IPS DF 6.9 (cell line): ENCODE results near the gene COPB2.
"Not testable (repeated sequence)": the region's sequence is repeated elsewhere in the genome, so short reads cannot be mapped to it uniquely, and the experiment has no call there.

ENCODE experiments used
- DNase-seq: peaks from one replicate; pipeline ENCODE4 v3.0.0-alpha.2; 2013; ENCODE audit warnings: low read depth, low spot score
- H3K27ac ChIP-seq: one replicate; pipeline ENCODE4 v1.5.1; 2013; ENCODE audit warnings: low read length, control low read depth
- H3K27me3 ChIP-seq: 2 replicates; pipeline ENCODE4 v1.6.1; 2013; ENCODE audit warnings: mild to moderate bottlenecking, low read length; ENCODE audit not compliant: control insufficient read depth, insufficient read depth
- H3K36me3 ChIP-seq: 2 replicates; pipeline ENCODE4 v1.6.1; 2013; ENCODE audit warnings: low read length; ENCODE audit not compliant: control insufficient read depth, insufficient read depth
- H3K4me1 ChIP-seq: 2 replicates; pipeline ENCODE4 v1.6.1; 2013; ENCODE audit warnings: low read length; ENCODE audit not compliant: control insufficient read depth, insufficient read depth
- H3K4me3 ChIP-seq: 2 replicates; pipeline ENCODE4 v1.5.1; 2013; ENCODE audit warnings: mild to moderate bottlenecking, low read length
- H3K9me3 ChIP-seq: 2 replicates; pipeline ENCODE4 v1.6.1; 2013; ENCODE audit warnings: low read length, inconsistent platforms; ENCODE audit not compliant: control insufficient read depth, insufficient read depth
- WGBS: extraction: QIAGEN DNeasy Blood & Tissue Kit; methylation state at CpG from one replicate; pipeline ENCODE4 v1.1.7; 2013; ENCODE audit warnings: mixed read lengths, missing lambda C conversion rate; ENCODE audit not compliant: insufficient read length, insufficient coverage; 5-methylcytosine and 5-hydroxymethylcytosine counted together

The COPB2 gene

GRCh38 chr3:139353920-139354556, 35.4 kb downstream of the COPB2 start:
- peaks cover 24% of the 10 kb centered on the region for H3K36me3 ChIP-seq
- no peak overlapping the region for H3K27ac ChIP-seq
- no peaks in the 10 kb centered on the region for H3K27me3 ChIP-seq
- H3K9me3 ChIP-seq = no peaks in the 10 kb centered on the region
- no peak for DNase-seq
- 100% methylated on average over 1 of the region's 3 CpGs for WGBS
- no peaks in the 10 kb centered on the region for H3K4me1 ChIP-seq
- H3K4me3 ChIP-seq = no peak overlapping the region

- H3K36me3 ChIP-seq = peaks cover 5% of the 10 kb centered on the region; the same call in 1 of the 2 replicates
Observed at GRCh38 chr3:139346771-139347170, 42.7 kb downstream of the COPB2 start.

GRCh38 chr3:139343895-139344856, 45.3 kb downstream of the COPB2 start, which contains the start of gene MRPS22:
MRPS22 (plus strand) TSS chr3:139344020; CDS start chr3:139344027, 7 bp downstream.
- no peak for DNase-seq
- Histone ChIP-seq H3K4me3 (peak within 1 kb of the TSS; percentile 57; the same call in 1 of the 2 replicates), H3K27ac (no peak within 1 kb of the TSS), H3K27me3 (no peaks in the 10 kb centered on the region), H3K9me3 (no peaks in the 10 kb centered on the region), H3K36me3 (peaks cover 2% of the 10 kb centered on the region; the same call in 1 of the 2 replicates), H3K4me1 (no peaks in the 10 kb centered on the region)
- WGBS = no CpG with 5 or more reads among the region's 37 CpGs

More at GRCh38 chr3:139346771-139347170, 42.7 kb downstream of the COPB2 start:
- no peak for DNase-seq
- Histone ChIP-seq H3K27ac (no peak overlapping the region), H3K27me3 (no peaks in the 10 kb centered on the region), H3K4me3 (no peak overlapping the region), H3K4me1 (no peaks in the 10 kb centered on the region), H3K9me3 (no peaks in the 10 kb centered on the region)
- WGBS = no CpG with 5 or more reads among the region's 2 CpGs

- H3K27me3 ChIP-seq = no peaks in the 10 kb centered on the region
- DNase-seq = no peak
- H3K27ac ChIP-seq = no peak overlapping the region
- H3K9me3 ChIP-seq = no peaks in the 10 kb centered on the region
- H3K4me3 ChIP-seq = no peak overlapping the region
- no peaks in the 10 kb centered on the region for H3K36me3 ChIP-seq
- no peaks in the 10 kb centered on the region for H3K4me1 ChIP-seq
Observed at GRCh38 chr3:139342054-139342453, 47.4 kb downstream of the COPB2 start.

GRCh38 chr3:139340784-139341183, 48.7 kb downstream of the COPB2 start:
- no peaks in the 10 kb centered on the region for H3K36me3 ChIP-seq
- H3K27me3 ChIP-seq = no peaks in the 10 kb centered on the region
- no peak overlapping the region for H3K27ac ChIP-seq
- no peaks in the 10 kb centered on the region for H3K9me3 ChIP-seq
- DNase-seq = no peak
- no peaks in the 10 kb centered on the region for H3K4me1 ChIP-seq
- no peak overlapping the region for H3K4me3 ChIP-seq

- H3K27me3 ChIP-seq = no peaks in the 10 kb centered on the region
- no peak overlapping the region for H3K27ac ChIP-seq
- no CpG with 5 or more reads among the region's 4 CpGs for WGBS
- H3K9me3 ChIP-seq = no peaks in the 10 kb centered on the region
- no peaks in the 10 kb centered on the region for H3K4me1 ChIP-seq
- no peaks in the 10 kb centered on the region for H3K36me3 ChIP-seq
- no peak for DNase-seq
- no peak overlapping the region for H3K4me3 ChIP-seq
Observed at GRCh38 chr3:139339219-139339906, 50.1 kb downstream of the COPB2 start.

GRCh38 chr3:139338405-139338804, 51.0 kb downstream of the COPB2 start:
- H3K9me3 ChIP-seq = no peaks in the 10 kb centered on the region
- H3K27ac ChIP-seq = no peak overlapping the region
- H3K27me3 ChIP-seq = no peaks in the 10 kb centered on the region
- WGBS = no CpG with 5 or more reads among the region's 4 CpGs
- H3K36me3 ChIP-seq = no peaks in the 10 kb centered on the region
- no peaks in the 10 kb centered on the region for H3K4me1 ChIP-seq
- no peak for DNase-seq
- H3K4me3 ChIP-seq = no peak overlapping the region

- WGBS = no CpG with 5 or more reads among the region's 1 CpG
- DNase-seq, H3K4me1 ChIP-seq, H3K27me3 ChIP-seq, H3K9me3 ChIP-seq, H3K27ac ChIP-seq, H3K4me3 ChIP-seq, H3K36me3 ChIP-seq: not testable (repeated sequence)
Observed at GRCh38 chr3:139334675-139335074, 54.8 kb downstream of the COPB2 start.

GRCh38 chr3:139332092-139332491, 57.4 kb downstream of the COPB2 start:
- H3K27ac ChIP-seq = no peak overlapping the region
- no CpG with 5 or more reads among the region's 2 CpGs for WGBS
- DNase-seq = no peak
- no peak overlapping the region for H3K4me3 ChIP-seq
- H3K27me3 ChIP-seq = no peaks in the 10 kb centered on the region; the same call in 1 of the 2 replicates
- no peaks in the 10 kb centered on the region for H3K9me3 ChIP-seq
- H3K36me3 ChIP-seq = no peaks in the 10 kb centered on the region
- no peaks in the 10 kb centered on the region for H3K4me1 ChIP-seq

- Histone ChIP-seq H3K36me3 (no peaks in the 10 kb centered on the region), H3K27ac (no peak overlapping the region), H3K9me3 (no peaks in the 10 kb centered on the region), H3K27me3 (no peaks in the 10 kb centered on the region; the same call in 1 of the 2 replicates), H3K4me3 (no peak overlapping the region), H3K4me1 (no peaks in the 10 kb centered on the region)
- no CpG with 5 or more reads among the region's 25 CpGs for WGBS
- DNase-seq = no peak
Observed at GRCh38 chr3:139329364-139329850, 60.0 kb downstream of the COPB2 start.
